Non-pigmented ciliary epithelial cell (primary cell): ENCODE measurements around the gene HNRNPLL.
"Not testable (repeated sequence)": the region's sequence is repeated elsewhere in the genome, so short reads cannot be mapped to it uniquely, and the experiment has no call there.

Experiments
- DNase-seq: peaks from one replicate; pipeline ENCODE4 v3.0.0-alpha.2; 2010; ENCODE audit warnings: low read depth

Gene HNRNPLL

GRCh38 chr2:38552259-38552658, 50.5 kb downstream of the HNRNPLL start:
- DNase-seq: no peak

- no peak for DNase-seq
Observed at GRCh38 chr2:38551746-38552145, 51.0 kb downstream of the HNRNPLL start.

- DNase-seq: no peak
Observed at GRCh38 chr2:38551171-38551570, 51.6 kb downstream of the HNRNPLL start.

- no peak for DNase-seq
Observed at GRCh38 chr2:38549851-38550250, 52.9 kb downstream of the HNRNPLL start.

- no peak for DNase-seq
Observed at GRCh38 chr2:38549071-38549704, 53.5 kb downstream of the HNRNPLL start.

- no peak for DNase-seq
Observed at GRCh38 chr2:38547791-38548190, 54.9 kb downstream of the HNRNPLL start.

GRCh38 chr2:38546585-38546984, 56.1 kb downstream of the HNRNPLL start:
- no peak for DNase-seq

- no peak for DNase-seq
Observed at GRCh38 chr2:38546064-38546463, 56.7 kb downstream of the HNRNPLL start.

- DNase-seq: not testable (repeated sequence)
Observed at GRCh38 chr2:38542248-38542631, 60.5 kb downstream of the HNRNPLL start.

- no peak for DNase-seq
Observed at GRCh38 chr2:38540580-38541286, 62.0 kb downstream of the HNRNPLL start.

GRCh38 chr2:38539086-38539485, 63.6 kb downstream of the HNRNPLL start:
- DNase-seq: no peak

- no peak for DNase-seq
Observed at GRCh38 chr2:38537937-38538525, 64.7 kb downstream of the HNRNPLL start.

- DNase-seq: not testable (repeated sequence)
Observed at GRCh38 chr2:38537296-38537695, 65.4 kb downstream of the HNRNPLL start.

- DNase-seq: no peak
Observed at GRCh38 chr2:38535744-38536506, 66.8 kb downstream of the HNRNPLL start.

GRCh38 chr2:38535404-38535743, 67.4 kb downstream of the HNRNPLL start:
- DNase-seq: no peak

- no peak for DNase-seq
Observed at GRCh38 chr2:38534746-38535403, 67.9 kb downstream of the HNRNPLL start.

GRCh38 chr2:38533757-38534545, 68.8 kb downstream of the HNRNPLL start:
- no peak for DNase-seq

GRCh38 chr2:38533180-38533579, 69.5 kb downstream of the HNRNPLL start:
- no peak for DNase-seq

GRCh38 chr2:38532366-38532765, 70.4 kb downstream of the HNRNPLL start:
- DNase-seq: no peak

GRCh38 chr2:38529208-38529607, 73.5 kb downstream of the HNRNPLL start:
- DNase-seq: no peak

GRCh38 chr2:38528534-38528933, 74.2 kb downstream of the HNRNPLL start:
- DNase-seq: no peak
